Progenitor cell of endocrine pancreas (in vitro differentiated cells): ENCODE measurements around the gene GDPD5. TPM values are rescaled to one million over a fixed set of nuclear protein-coding genes. Genes with fewer than 3 reads are reported as not detected.

ENCODE experiments used
- DNase-seq: peaks from one replicate; pipeline ENCODE4 v3.0.0; 2021; ENCODE audit warnings: low spot score; ENCODE audit not compliant: unreplicated experiment
- H3K27ac Mint-ChIP-seq: 2 replicates; pipeline ENCODE4 v1.8.0; 2021; ENCODE audit warnings: mild to moderate bottlenecking, moderate library complexity, mixed read lengths
- H3K27me3 Mint-ChIP-seq: 2 replicates; pipeline ENCODE4 v1.8.0; 2021; ENCODE audit warnings: mixed read lengths
- H3K36me3 Mint-ChIP-seq: 2 replicates; pipeline ENCODE4 v1.8.0; 2022; ENCODE audit warnings: mixed read lengths; ENCODE audit not compliant: insufficient read depth
- H3K4me1 Mint-ChIP-seq: 2 replicates; pipeline ENCODE4 v1.8.0; 2021; ENCODE audit warnings: low read depth, mixed read lengths
- H3K4me3 Mint-ChIP-seq: 2 replicates; pipeline ENCODE4 v1.8.0; 2021; ENCODE audit warnings: low read depth, mild to moderate bottlenecking, moderate library complexity, mixed read lengths
- H3K9me3 Mint-ChIP-seq: 2 replicates; pipeline ENCODE4 v1.8.0; 2021; ENCODE audit warnings: low read depth, mixed read lengths
- CTCF ChIP-seq: fragments of 200-600 bp; sonication (generic); IDR thresholded peaks from one replicate; pipeline ENCODE4 v1.5.0; 2021; ENCODE audit warnings: antibody characterized with exemption, mild to moderate bottlenecking; ENCODE audit not compliant: unreplicated experiment
- total RNA-seq: library from RNA; stranded (reverse); gene quantifications from 2 replicates; pipeline ENCODE4 v1.2.1, GENCODE V29; 2021

Gene GDPD5
- total RNA-seq, 1 donor from 2014 or later = 32.4 TPM

DNA sequence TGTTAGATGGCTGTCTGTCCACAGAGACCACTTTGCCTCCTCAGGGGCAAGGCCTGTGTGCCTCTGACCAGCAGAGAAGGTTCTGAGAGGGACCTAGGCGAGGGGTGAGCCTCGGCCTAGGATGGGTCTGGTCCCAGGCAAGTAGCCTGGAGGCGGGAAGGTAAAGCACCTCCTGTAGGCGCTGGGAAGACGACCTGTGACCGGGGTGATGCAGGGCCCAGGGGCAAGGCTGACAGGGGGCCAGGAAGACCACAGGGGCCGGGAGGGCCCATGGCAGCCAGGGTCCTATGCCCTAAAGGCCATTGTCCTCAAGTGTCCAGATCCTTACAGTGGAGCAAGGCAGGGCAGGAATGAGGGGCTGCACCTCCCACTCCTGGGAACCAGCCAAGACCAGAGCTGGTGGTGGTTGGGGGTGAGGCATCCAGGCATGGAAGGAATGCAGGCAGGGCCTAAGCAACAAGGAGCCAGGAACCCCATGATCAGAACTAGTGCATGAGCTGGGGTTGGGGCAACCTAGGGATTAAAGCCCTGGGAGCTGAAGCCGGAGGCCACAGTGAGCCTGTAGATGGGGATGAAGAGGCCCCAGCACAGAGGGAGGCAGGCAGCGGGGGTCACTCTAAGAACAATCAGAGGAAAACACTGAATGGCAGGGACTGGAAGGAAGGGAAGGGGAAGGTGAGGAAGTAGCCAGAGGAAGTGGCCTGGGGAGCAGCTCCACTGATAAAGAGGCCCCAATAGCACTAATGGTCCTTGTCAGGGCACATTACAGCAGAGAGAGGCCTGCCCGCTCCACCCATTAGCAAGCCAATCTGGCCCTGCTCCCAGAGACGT, 59.8 kb downstream of the GDPD5 start:
- Mint-ChIP-seq H3K9me3 (no peaks in the 10 kb centered on the region), H3K36me3 (no peaks in the 10 kb centered on the region), H3K4me1 (peaks cover 20% of the 10 kb centered on the region), H3K4me3 (no peak overlapping the region), H3K27ac (no peak overlapping the region), H3K27me3 (peaks cover 2% of the 10 kb centered on the region)
- TF ChIP-seq CTCF = no peak
- DNase-seq = no peak

DNA sequence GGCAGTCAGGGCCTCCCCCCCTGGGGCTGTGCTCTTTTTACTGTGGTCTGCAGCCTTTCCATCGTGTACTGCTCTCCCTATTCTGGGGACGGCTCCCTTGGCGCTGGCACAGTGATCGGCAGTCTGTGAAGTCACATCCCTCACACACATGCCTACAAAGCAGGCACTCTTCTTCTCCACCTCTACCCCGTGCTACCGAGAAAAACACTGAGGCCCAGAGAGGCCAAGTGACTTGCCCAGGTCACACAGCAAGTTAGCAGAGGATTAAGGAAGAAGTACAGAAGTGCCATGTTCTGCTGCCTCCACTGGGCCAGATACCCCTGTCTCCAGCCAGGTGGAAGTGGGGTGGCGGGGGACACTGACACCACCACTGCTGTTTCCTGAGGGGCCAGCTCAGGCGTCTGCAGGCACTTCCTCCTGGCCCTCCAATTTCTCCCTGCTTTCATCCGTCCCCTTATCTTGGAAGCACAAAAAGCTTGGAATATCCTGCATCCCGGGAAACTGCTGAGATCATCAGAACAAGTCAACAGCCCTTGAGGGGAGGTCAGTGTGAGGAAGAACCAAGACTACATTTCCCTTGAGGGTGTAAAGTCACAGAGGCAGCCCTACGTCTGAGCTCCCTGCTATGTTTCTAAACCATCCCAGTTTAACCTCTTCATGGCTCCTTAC, 62.5 kb downstream of the GDPD5 start:
- H3K4me1 Mint-ChIP-seq = peaks cover 18% of the 10 kb centered on the region
- peaks cover 1% of the 10 kb centered on the region for H3K36me3 Mint-ChIP-seq
- H3K27ac Mint-ChIP-seq = peak overlapping the region; percentile 74
- no peaks in the 10 kb centered on the region for H3K27me3 Mint-ChIP-seq
- no peaks in the 10 kb centered on the region for H3K9me3 Mint-ChIP-seq
- no peak overlapping the region for H3K4me3 Mint-ChIP-seq
- DNase-seq = no peak
- TF ChIP-seq CTCF = no peak

DNA sequence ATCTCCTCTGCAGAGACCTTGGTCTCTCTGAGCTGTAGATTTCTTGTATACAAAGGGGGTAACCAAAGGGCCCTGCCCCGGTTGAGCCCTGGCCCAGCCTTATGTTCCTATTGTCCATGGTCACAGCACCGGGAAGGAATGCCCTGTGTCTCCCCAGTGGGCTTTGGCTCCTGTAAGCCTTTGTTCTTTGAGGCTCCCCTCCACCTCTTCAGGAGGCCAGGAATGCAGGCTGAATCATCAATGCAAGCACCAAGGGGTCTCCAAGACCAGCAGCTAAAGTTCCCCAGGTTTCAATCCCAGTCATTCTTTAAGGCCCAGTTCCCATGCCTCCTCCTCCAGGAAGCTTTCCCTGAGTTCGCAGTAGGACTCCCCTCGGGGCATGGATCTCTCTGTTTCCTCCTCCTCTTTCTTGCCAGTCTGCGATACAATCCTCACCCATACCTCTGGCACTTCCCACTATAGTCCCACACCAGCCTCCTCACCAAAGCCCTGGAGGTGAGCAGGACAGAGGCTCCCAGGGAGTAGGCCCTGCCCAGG, 63.6 kb downstream of the GDPD5 start:
- Mint-ChIP-seq H3K4me1 (peaks cover 18% of the 10 kb centered on the region), H3K9me3 (no peaks in the 10 kb centered on the region), H3K36me3 (peaks cover 1% of the 10 kb centered on the region), H3K27ac (peak overlapping the region; percentile 36), H3K27me3 (no peaks in the 10 kb centered on the region), H3K4me3 (no peak overlapping the region)
- DNase-seq = no peak
- TF ChIP-seq CTCF = no peak

GRCh38 chr11:75461151-75461550, 64.6 kb downstream of the GDPD5 start:
- no peaks in the 10 kb centered on the region for H3K9me3 Mint-ChIP-seq
- DNase-seq = no peak
- H3K27ac Mint-ChIP-seq = no peak overlapping the region
- H3K4me1 Mint-ChIP-seq = peaks cover 18% of the 10 kb centered on the region
- H3K36me3 Mint-ChIP-seq = peaks cover 1% of the 10 kb centered on the region
- no peak for TF ChIP-seq CTCF
- no peak overlapping the region for H3K4me3 Mint-ChIP-seq
- no peaks in the 10 kb centered on the region for H3K27me3 Mint-ChIP-seq

- TF ChIP-seq CTCF = no peak
- peaks cover 3% of the 10 kb centered on the region for H3K36me3 Mint-ChIP-seq
- H3K4me1 Mint-ChIP-seq = no peaks in the 10 kb centered on the region
- H3K27ac Mint-ChIP-seq = no peak overlapping the region
- H3K4me3 Mint-ChIP-seq = no peak overlapping the region
- H3K27me3 Mint-ChIP-seq = peaks cover 11% of the 10 kb centered on the region
- H3K9me3 Mint-ChIP-seq = no peaks in the 10 kb centered on the region
- no peak for DNase-seq
Measured at GRCh38 chr11:75456596-75457183, 69.1 kb downstream of the GDPD5 start.
